HEK293 (cell line): ENCODE results near the gene AQP12A.
"Not testable (repeated sequence)": the region's sequence is repeated elsewhere in the genome, so short reads cannot be mapped to it uniquely, and the experiment has no call there.

Experiments used
- CTCF ChIP-seq: fragments of 450-650 bp; formaldehyde crosslinking; IDR thresholded peaks from 2 replicates; pipeline ENCODE4 v1.5.1; 2016; ENCODE audit warnings: missing biosample characterization, missing genetic modification characterization
- REST ChIP-seq: fragments of 450-650 bp; formaldehyde crosslinking; IDR thresholded peaks from 2 replicates; pipeline ENCODE4 v1.5.1; 2016; ENCODE audit warnings: missing biosample characterization, missing genetic modification characterization
- SP2 ChIP-seq: fragments of 450-650 bp; formaldehyde crosslinking; IDR thresholded peaks from 2 replicates; pipeline ENCODE4 v1.5.1; 2016; ENCODE audit warnings: missing biosample characterization, missing genetic modification characterization
- ZNF114 ChIP-seq: fragments of 450-650 bp; formaldehyde crosslinking; IDR thresholded peaks from 2 replicates; pipeline ENCODE4 v1.5.0; 2017; ENCODE audit warnings: missing biosample characterization, missing genetic modification characterization

- TF ChIP-seq ZNF114 (tag by site-specific recombination); REST (tag by site-specific recombination); CTCF; SP2 (tag by site-specific recombination): not testable (repeated sequence)
Observed at GRCh38 chr2:240700616-240701015, 8.9 kb downstream of the AQP12A start.
